ENCODE measurements around the gene LRBA.

DNA sequence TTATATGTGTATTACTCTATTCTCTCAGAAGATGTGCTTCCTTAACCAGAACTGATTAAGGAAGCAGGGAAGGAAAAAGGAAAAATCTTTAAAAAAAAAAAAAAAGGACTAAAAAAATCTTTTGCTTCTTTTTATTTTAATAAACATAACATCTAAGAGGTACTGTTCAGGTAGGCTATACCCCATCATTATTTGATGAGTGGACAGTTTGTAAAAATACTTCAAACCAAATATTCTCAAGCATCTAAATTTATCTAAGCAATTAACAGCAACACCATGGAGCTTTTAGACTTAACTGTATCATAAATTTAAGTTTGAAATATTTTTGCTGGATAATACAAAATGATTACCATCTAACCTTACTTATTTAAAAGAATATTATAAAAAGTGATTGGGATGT lies 264.3 kb downstream of the LRBA start:
- no peak for TF ChIP-seq EZH2 (optimal IDR thresholded peaks at IDR 0.05; ENCODE audit: low read depth, low read length)
- TF ChIP-seq, protein P1, sequence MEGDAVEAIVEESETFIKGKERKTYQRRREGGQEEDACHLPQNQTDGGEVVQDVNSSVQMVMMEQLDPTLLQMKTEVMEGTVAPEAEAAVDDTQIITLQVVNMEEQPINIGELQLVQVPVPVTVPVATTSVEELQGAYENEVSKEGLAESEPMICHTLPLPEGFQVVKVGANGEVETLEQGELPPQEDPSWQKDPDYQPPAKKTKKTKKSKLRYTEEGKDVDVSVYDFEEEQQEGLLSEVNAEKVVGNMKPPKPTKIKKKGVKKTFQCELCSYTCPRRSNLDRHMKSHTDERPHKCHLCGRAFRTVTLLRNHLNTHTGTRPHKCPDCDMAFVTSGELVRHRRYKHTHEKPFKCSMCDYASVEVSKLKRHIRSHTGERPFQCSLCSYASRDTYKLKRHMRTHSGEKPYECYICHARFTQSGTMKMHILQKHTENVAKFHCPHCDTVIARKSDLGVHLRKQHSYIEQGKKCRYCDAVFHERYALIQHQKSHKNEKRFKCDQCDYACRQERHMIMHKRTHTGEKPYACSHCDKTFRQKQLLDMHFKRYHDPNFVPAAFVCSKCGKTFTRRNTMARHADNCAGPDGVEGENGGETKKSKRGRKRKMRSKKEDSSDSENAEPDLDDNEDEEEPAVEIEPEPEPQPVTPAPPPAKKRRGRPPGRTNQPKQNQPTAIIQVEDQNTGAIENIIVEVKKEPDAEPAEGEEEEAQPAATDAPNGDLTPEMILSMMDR (IDR thresholded peaks at IDR 0.05; ENCODE audit: low read length), result no peak

All from MM.1S (cell line).